Keratinocyte (primary cell): ENCODE results near the gene HSF5. TPM values are rescaled to one million over a fixed set of nuclear protein-coding genes. Genes with fewer than 3 reads are reported as not detected.

Experiments used
- DNase-seq: peaks from one replicate; pipeline ENCODE4 v3.0.0-alpha.2; 2011; ENCODE audit warnings: low read depth, missing footprints, low spot score
- FAIRE-seq: peaks from 2 replicates; lab custom pipeline; 2011; peaks lifted over from hg19 to GRCh38; lab: Jason Lieb, UNC
- H2AFZ ChIP-seq: 2 replicates; pipeline ENCODE4 v1.6.0; 2012; ENCODE audit warnings: low read length, control low read depth, inconsistent platforms; ENCODE audit not compliant: control insufficient read depth
- H3K27ac ChIP-seq: 2 replicates; pipeline ENCODE4 v1.5.1; 2011; ENCODE audit warnings: low read length; ENCODE audit not compliant: control insufficient read depth, insufficient read depth
- H3K27me3 ChIP-seq: 3 replicates; pipeline ENCODE4 v1.6.0; 2011; ENCODE audit warnings: low read length; ENCODE audit not compliant: control insufficient read depth, insufficient read depth; ENCODE audit errors: extremely low read depth
- H3K36me3 ChIP-seq, 2 experiments: 2 replicates in 1 of 2; 3 replicates in 1 of 2; pipeline ENCODE4 v1.5.1; 2011; ENCODE audit warnings: low read length in 2 of 2, mild to moderate bottlenecking in 1 of 2; ENCODE audit not compliant: control insufficient read depth in 2 of 2, insufficient read depth in 2 of 2; ENCODE audit errors: extremely low read depth in 1 of 2
- H3K4me1 ChIP-seq: 3 replicates; pipeline ENCODE4 v1.5.1; 2011; ENCODE audit warnings: low read length; ENCODE audit not compliant: control insufficient read depth, insufficient read depth; ENCODE audit errors: extremely low read depth
- H3K4me2 ChIP-seq: 3 replicates; pipeline ENCODE4 v1.6.0; 2011; ENCODE audit warnings: low read depth, low read length; ENCODE audit not compliant: control insufficient read depth, insufficient read depth; ENCODE audit errors: extremely low read depth
- H3K4me3 ChIP-seq, 3 experiments: fragments of 200-600 bp in 1 of 3; sonication (generic) in 1 of 3; 2 replicates in 2 of 3; 3 replicates in 1 of 3; pipeline ENCODE4 v1.5.1; 2011 to 2016; ENCODE audit warnings: low read length in 3 of 3, mild to moderate bottlenecking in 3 of 3, control low read depth in 2 of 3, inconsistent platforms in 1 of 3, low read depth in 1 of 3, mixed read lengths in 1 of 3, mixed run types in 1 of 3, moderate library complexity in 1 of 3; ENCODE audit not compliant: control insufficient read depth in 2 of 3, insufficient read depth in 2 of 3; ENCODE audit errors: extremely low read depth in 1 of 3
- H3K79me2 ChIP-seq: 2 replicates; pipeline ENCODE4 v1.6.0; 2012; ENCODE audit warnings: low read length; ENCODE audit not compliant: control insufficient read depth, insufficient read depth
- H3K9ac ChIP-seq: 3 replicates; pipeline ENCODE4 v1.6.0; 2011; ENCODE audit warnings: low read length; ENCODE audit not compliant: control insufficient read depth, insufficient read depth; ENCODE audit errors: extremely low read depth
- H3K9me1 ChIP-seq: 3 replicates; pipeline ENCODE4 v1.6.0; 2011; ENCODE audit warnings: low read length; ENCODE audit not compliant: control insufficient read depth, insufficient read depth; ENCODE audit errors: extremely low read depth
- H3K9me3 ChIP-seq: 2 replicates; pipeline ENCODE4 v1.5.1; 2012; ENCODE audit warnings: low read depth, low read length; ENCODE audit not compliant: control insufficient read depth
- H4K20me1 ChIP-seq: 3 replicates; pipeline ENCODE4 v1.6.0; 2011; ENCODE audit warnings: low read length; ENCODE audit not compliant: control insufficient read depth, insufficient read depth; ENCODE audit errors: extremely low read depth
- EZH2 ChIP-seq: IDR thresholded peaks from one replicate; pipeline ENCODE4 v1.6.1; 2012; ENCODE audit warnings: inconsistent platforms, mild to moderate bottlenecking, low read length, moderate library complexity
- dilution Hi-C: fragments of 300-500 bp; cut with MboI; formaldehyde crosslinking; loops from one replicate; pipeline ENCODE4 v1.7.0; 2020; ENCODE audit warnings: low sequenced_read_pairs; ENCODE audit not compliant: extremely low pct_ligation_motif_present
- polyA plus RNA-seq, 5 experiments: library from polyadenylated mRNA; depleted of rRNA in 3 of 5; stranded (reverse) in 3 of 5; stranded (forward) in 1 of 5; unstranded in 1 of 5; fragments of >200 nt; gene quantifications; 1 replicate in 1 of 5; 2 replicates in 3 of 5; 3 replicates in 1 of 5; pipeline versions ENCODE4 v1.2.1 to v1.2.3, GENCODE V29; 2011 to 2012; ENCODE audit warnings: missing spikeins in 2 of 5, low read depth in 1 of 5, low replicate concordance in 1 of 5
- TF ChIP-seq, protein P1 (sequence below), 3 experiments: IDR thresholded peaks in 1 of 3; conservative IDR thresholded peaks in 1 of 3; optimal IDR thresholded peaks in 1 of 3; 2 replicates in 2 of 3; 3 replicates in 1 of 3; pipeline versions ENCODE3 to v1.5.1; 2011; ENCODE audit warnings: low read length in 3 of 3, mild to moderate bottlenecking in 3 of 3, moderate library complexity in 2 of 3, control low read depth in 1 of 3, inconsistent platforms in 1 of 3; ENCODE audit not compliant: insufficient read depth in 2 of 3; ENCODE audit errors: extremely low read depth in 1 of 3

Gene HSF5
- polyA plus RNA-seq, 1 donor (not counting 4 experiments of a cell fraction or from before 2014, with no cell fraction given): 0.01 TPM

DNA sequence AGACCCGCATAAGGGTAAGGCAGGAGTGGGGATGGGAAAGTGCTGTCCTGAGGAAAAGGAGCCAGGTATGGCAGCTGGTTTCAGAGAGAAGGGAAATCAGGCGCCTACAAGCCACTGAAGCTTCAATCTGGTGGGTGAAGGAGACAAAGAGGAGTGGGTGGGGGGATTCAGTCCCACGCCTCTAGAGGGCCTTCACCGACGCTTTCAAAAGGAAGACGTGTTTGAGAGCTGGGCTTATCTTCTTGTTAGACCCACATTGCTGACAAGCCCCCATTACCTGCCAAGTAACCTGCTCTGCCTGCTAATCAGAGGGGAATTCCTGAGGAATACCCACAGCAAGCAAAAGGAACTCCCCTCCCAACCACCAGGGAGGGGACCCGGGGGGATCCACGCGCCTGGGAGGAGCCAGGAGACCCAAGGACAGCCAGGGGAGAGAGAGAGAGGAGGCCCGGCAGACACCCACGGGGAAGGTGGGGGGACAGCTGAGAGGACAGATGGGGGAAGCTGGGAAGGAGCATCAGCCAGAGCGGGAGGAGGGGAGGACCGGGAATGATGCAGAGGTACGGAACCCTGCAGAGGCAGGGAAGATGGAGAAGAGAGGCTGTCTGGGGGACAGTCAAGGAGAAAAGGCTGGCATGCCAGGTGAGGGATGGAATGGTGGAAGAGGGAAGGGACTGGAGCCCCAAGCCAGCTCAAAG is 25.2 kb upstream of the HSF5 start:
- H3K4me1 ChIP-seq: peaks cover 22% of the 10 kb centered on the region
- peak overlapping the region; percentile 91 for H3K4me2 ChIP-seq
- peaks cover 15 to 27% of the 10 kb centered on the region in 2 experiments for H3K36me3 ChIP-seq
- H3K27ac ChIP-seq: no peak overlapping the region
- dilution Hi-C loops: no loop called here
- TF ChIP-seq, protein P1, sequence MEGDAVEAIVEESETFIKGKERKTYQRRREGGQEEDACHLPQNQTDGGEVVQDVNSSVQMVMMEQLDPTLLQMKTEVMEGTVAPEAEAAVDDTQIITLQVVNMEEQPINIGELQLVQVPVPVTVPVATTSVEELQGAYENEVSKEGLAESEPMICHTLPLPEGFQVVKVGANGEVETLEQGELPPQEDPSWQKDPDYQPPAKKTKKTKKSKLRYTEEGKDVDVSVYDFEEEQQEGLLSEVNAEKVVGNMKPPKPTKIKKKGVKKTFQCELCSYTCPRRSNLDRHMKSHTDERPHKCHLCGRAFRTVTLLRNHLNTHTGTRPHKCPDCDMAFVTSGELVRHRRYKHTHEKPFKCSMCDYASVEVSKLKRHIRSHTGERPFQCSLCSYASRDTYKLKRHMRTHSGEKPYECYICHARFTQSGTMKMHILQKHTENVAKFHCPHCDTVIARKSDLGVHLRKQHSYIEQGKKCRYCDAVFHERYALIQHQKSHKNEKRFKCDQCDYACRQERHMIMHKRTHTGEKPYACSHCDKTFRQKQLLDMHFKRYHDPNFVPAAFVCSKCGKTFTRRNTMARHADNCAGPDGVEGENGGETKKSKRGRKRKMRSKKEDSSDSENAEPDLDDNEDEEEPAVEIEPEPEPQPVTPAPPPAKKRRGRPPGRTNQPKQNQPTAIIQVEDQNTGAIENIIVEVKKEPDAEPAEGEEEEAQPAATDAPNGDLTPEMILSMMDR (optimal IDR thresholded peaks at IDR 0.05 in 1 of 3, IDR thresholded peaks at IDR 0.05 in 1 of 3, conservative IDR thresholded peaks at IDR 0.05 in 1 of 3; ENCODE audit: extremely low read depth in 1 of 3, insufficient read depth in 2 of 3, low read length in 3 of 3): no peak
- H3K79me2 ChIP-seq: peaks cover 3% of the 10 kb centered on the region
- H3K27me3 ChIP-seq: no peaks in the 10 kb centered on the region
- DNase-seq: no peak
- H3K4me3 ChIP-seq: peak overlapping the region; percentile 71 to 91 (median 79)
- no peaks in the 10 kb centered on the region for H4K20me1 ChIP-seq
- H2AFZ ChIP-seq: peak overlapping the region; percentile 85
- H3K9ac ChIP-seq: peak overlapping the region; percentile 76
- no peaks in the 10 kb centered on the region for H3K9me1 ChIP-seq
- H3K9me3 ChIP-seq: no peaks in the 10 kb centered on the region
- FAIRE-seq: no peak

DNA sequence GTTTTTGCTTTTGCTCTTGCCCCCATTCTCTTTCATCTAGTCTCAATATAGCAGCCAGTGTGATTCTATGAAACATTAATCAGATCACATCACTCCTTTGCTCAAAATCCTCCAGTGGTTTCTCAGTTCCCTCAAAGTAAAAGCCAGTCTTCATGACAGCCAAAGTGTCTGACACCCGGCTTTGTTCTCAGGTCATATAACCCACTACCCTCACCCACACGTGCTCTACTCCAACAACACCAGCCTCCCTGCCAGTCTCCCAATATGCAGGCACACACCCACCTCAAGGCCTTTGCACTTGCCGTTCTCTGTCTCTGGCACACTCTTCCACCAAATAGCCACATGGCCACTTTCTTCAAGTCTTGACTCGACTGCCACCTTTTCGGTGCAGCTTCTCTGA is 21.9 kb upstream of the HSF5 start:
- dilution Hi-C loops: no loop called here
- no peaks in the 10 kb centered on the region for H3K27me3 ChIP-seq
- no peaks in the 10 kb centered on the region for H4K20me1 ChIP-seq
- peaks cover 3% of the 10 kb centered on the region for H3K79me2 ChIP-seq
- no peak overlapping the region for H3K4me3 ChIP-seq
- no peak overlapping the region for H3K4me2 ChIP-seq
- H2AFZ ChIP-seq: no peak overlapping the region
- H3K36me3 ChIP-seq: peaks cover 23 to 39% of the 10 kb centered on the region in 2 experiments
- TF ChIP-seq, protein P1 (optimal IDR thresholded peaks at IDR 0.05 in 1 of 3, IDR thresholded peaks at IDR 0.05 in 1 of 3, conservative IDR thresholded peaks at IDR 0.05 in 1 of 3; ENCODE audit: extremely low read depth in 1 of 3, insufficient read depth in 2 of 3, low read length in 3 of 3): no peak
- TF ChIP-seq EZH2: no peak
- H3K4me1 ChIP-seq: peaks cover 13% of the 10 kb centered on the region
- no peak for DNase-seq
- no peak overlapping the region for H3K27ac ChIP-seq
- no peaks in the 10 kb centered on the region for H3K9me3 ChIP-seq
- no peak overlapping the region for H3K9ac ChIP-seq
- no peak for FAIRE-seq
- H3K9me1 ChIP-seq: no peaks in the 10 kb centered on the region
